HepG2 (cell line): ENCODE results near the gene PCYT2. TPM values are rescaled to one million over a fixed set of nuclear protein-coding genes. Genes with fewer than 3 reads are reported as not detected.

Experiments
- CC2D1A ChIP-seq: sonication (generic); formaldehyde crosslinking; IDR thresholded peaks from 2 replicates; pipeline ENCODE4 v1.8.1; 2023; ENCODE audit warnings: mild to moderate bottlenecking, missing genetic modification reagents
- CENPX ChIP-seq: sonication (generic); formaldehyde crosslinking; IDR thresholded peaks from 2 replicates; pipeline ENCODE4 v1.9.0; 2021; ENCODE audit warnings: mild to moderate bottlenecking, missing genetic modification reagents, moderate library complexity
- GATA4 ChIP-seq: sonication (generic); IDR thresholded peaks from 2 replicates; pipeline ENCODE4 v1.6.1; 2016; ENCODE audit warnings: antibody characterized with exemption, low read depth, borderline replicate concordance
- HNRNPK ChIP-seq: fragments of 200-400 bp; formaldehyde crosslinking; IDR thresholded peaks from 2 replicates; pipeline ENCODE4 v1.6.1; 2018; ENCODE audit warnings: low read length, low read depth, moderate library complexity, mild to moderate bottlenecking; ENCODE audit not compliant: poor library complexity, severe bottlenecking
- JDP2 ChIP-seq: sonication (generic); formaldehyde crosslinking; IDR thresholded peaks from 2 replicates; pipeline ENCODE4 v1.8.1; 2022; ENCODE audit warnings: missing genetic modification reagents, borderline replicate concordance
- KMT2B ChIP-seq: IDR thresholded peaks from 2 replicates; pipeline ENCODE4 v1.6.1; 2016; ENCODE audit warnings: missing genetic modification reagents, missing compliant biosample characterization
- NFIC ChIP-seq: IDR thresholded peaks from 2 replicates; pipeline ENCODE4 v1.6.1; 2012; ENCODE audit warnings: mild to moderate bottlenecking, low read length, inconsistent platforms
- NR2F6 ChIP-seq, 2 experiments: IDR thresholded peaks; 2 replicates each; pipeline ENCODE4 v1.6.1; 2016; ENCODE audit warnings: antibody characterized with exemption in 1 of 2, mild to moderate bottlenecking in 1 of 2
- PAWR ChIP-seq: sonication (generic); formaldehyde crosslinking; IDR thresholded peaks from 2 replicates; pipeline ENCODE4 v1.4.0; 2020; ENCODE audit warnings: missing genetic modification reagents, mild to moderate bottlenecking, borderline replicate concordance
- RARA ChIP-seq: IDR thresholded peaks from 2 replicates; pipeline ENCODE4 v1.6.1; 2016; ENCODE audit warnings: missing genetic modification reagents, missing compliant biosample characterization
- RBM22 ChIP-seq: fragments of 200-400 bp; formaldehyde crosslinking; optimal IDR thresholded peaks from 2 replicates; pipeline ENCODE3; 2017; ENCODE audit warnings: mild to moderate bottlenecking, low read length, moderate library complexity
- SNAI1 ChIP-seq: sonication (generic); formaldehyde crosslinking; IDR thresholded peaks from 2 replicates; pipeline ENCODE4 v1.5.0; 2020; ENCODE audit warnings: mild to moderate bottlenecking, missing genetic modification reagents, borderline replicate concordance
- SUZ12 ChIP-seq: fragments of 150-350 bp; IDR thresholded peaks from 2 replicates; pipeline ENCODE4 v1.6.1; 2014; ENCODE audit warnings: low read depth, low read length
- ZFP90 ChIP-seq: sonication (generic); formaldehyde crosslinking; IDR thresholded peaks from 2 replicates; pipeline ENCODE4 v1.8.0; 2022; ENCODE audit warnings: missing genetic modification reagents, mild to moderate bottlenecking, inconsistent platforms, borderline replicate concordance
- ZNF468 ChIP-seq: sonication (generic); formaldehyde crosslinking; IDR thresholded peaks from 2 replicates; pipeline ENCODE4 v1.8.0; 2022; ENCODE audit warnings: mild to moderate bottlenecking, moderate library complexity, missing genetic modification reagents
- ZNF749 ChIP-seq: sonication (generic); formaldehyde crosslinking; IDR thresholded peaks from 2 replicates; pipeline ENCODE4 v1.8.0; 2022; ENCODE audit warnings: mild to moderate bottlenecking, missing genetic modification reagents, moderate library complexity, borderline replicate concordance
- ZNF776 ChIP-seq: sonication (generic); formaldehyde crosslinking; IDR thresholded peaks from 2 replicates; pipeline ENCODE4 v1.4.0; 2020; ENCODE audit warnings: mild to moderate bottlenecking, missing genetic modification reagents
- ZNF777 ChIP-seq: sonication (generic); formaldehyde crosslinking; IDR thresholded peaks from 2 replicates; pipeline ENCODE4 v1.4.0; 2020; ENCODE audit warnings: missing genetic modification reagents
- ZSCAN21 ChIP-seq: sonication (generic); formaldehyde crosslinking; IDR thresholded peaks from 2 replicates; pipeline ENCODE4 v1.8.0; 2022; ENCODE audit warnings: mild to moderate bottlenecking, missing genetic modification reagents, moderate library complexity, borderline replicate concordance
- polyA plus RNA-seq, 8 experiments: library from polyadenylated mRNA; depleted of rRNA in 3 of 8; stranded (reverse) in 7 of 8; unstranded in 1 of 8; fragments of >200 nt; fragmentation: Illumina TruSeq in 4 of 8; extraction: Trizol in 4 of 8; gene quantifications; 2 replicates each; pipeline versions ENCODE4 v1.2.1 to v1.2.3, GENCODE V29; 2011 to 2016; ENCODE audit warnings: low read depth in 4 of 8, missing spikeins in 1 of 8, mixed read lengths in 1 of 8; ENCODE audit not compliant: insufficient read depth in 1 of 8
- total RNA-seq, 5 experiments: library from RNA; depleted of rRNA; stranded (reverse); fragments of >200 nt; fragmentation: Illumina TruSeq; extraction: Trizol; gene quantifications; 2 replicates each; pipeline ENCODE4 v1.2.3, GENCODE V29; 2016; ENCODE audit warnings: low read depth in 1 of 5
- TF ChIP-seq, protein P1 (sequence below): sonication (generic); formaldehyde crosslinking; IDR thresholded peaks from 2 replicates; pipeline ENCODE4 v1.4.0; 2020; ENCODE audit warnings: missing genetic modification reagents
- TF ChIP-seq, protein P2 (sequence below): sonication (generic); formaldehyde crosslinking; IDR thresholded peaks from 2 replicates; pipeline ENCODE4 v1.4.0; 2020; ENCODE audit warnings: mild to moderate bottlenecking, missing genetic modification reagents
- TF ChIP-seq, protein P3 (sequence below): sonication (generic); formaldehyde crosslinking; IDR thresholded peaks from 2 replicates; pipeline ENCODE4 v1.5.1; 2020; ENCODE audit warnings: mild to moderate bottlenecking, moderate library complexity, missing genetic modification reagents

The PCYT2 gene
- total and polyA plus RNA-seq, 2 of the 13 experiments (the other 11 are each of a cell fraction or from before 2014, with no cell fraction given): 147 to 297 TPM

DNA sequence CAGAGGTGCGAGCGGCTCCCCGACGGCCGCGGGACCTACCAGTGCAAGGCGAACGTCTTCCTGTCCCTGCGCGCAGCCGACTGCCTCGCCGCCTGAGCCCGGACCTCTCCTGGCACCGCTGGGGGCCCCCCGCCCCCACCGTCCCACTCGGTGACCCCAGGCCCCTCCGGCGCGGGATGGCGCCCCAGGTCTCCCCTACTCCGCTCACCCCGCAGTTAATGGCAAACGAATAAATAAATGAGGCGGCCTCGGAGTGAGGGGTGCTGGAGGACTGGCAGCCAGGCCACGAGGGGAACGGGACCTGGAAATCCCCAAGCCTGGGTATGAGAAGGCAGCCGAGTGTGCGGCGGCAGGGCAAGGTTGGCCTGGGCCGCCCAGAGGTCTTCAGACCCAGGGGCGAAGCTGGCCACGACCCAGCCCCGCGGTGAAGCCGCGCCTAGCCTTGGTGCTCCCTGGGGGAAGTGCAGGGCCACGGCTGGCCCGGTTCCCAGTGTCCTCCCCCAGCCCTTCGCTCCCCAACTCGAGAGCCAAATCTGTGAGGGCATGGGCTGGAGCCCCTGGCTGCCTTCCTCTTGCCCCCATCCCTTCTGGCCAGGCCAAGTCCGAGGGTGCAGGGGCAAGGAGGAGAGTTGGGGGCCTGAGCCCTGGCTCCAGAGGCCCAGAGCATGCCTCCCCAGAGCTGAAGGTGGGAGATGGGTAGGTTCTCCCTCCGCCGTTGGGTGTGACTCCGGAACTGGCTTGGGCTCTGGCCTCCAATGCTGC lies 8.4 kb downstream of the PCYT2 start (continued):
- TF ChIP-seq ZNF777 (no peak; the same call in 1 of the 2 replicates), KMT2B (CRISPR knock-in tag) (no peak), CENPX (no peak), NR2F6 (IDR thresholded peaks at IDR 0.05) (no peak), NR2F6 (CRISPR knock-in tag; IDR thresholded peaks at IDR 0.05) (peak; percentile 22; the same call in 1 of the 2 replicates), PAWR (CRISPR knock-in tag) (no peak), SUZ12 (no peak), ZNF468 (CRISPR knock-in tag) (no peak), NFIC (no peak), SNAI1 (CRISPR knock-in tag) (no peak), ZNF749 (CRISPR knock-in tag) (0 out of 2 replicates have a peak, but pooled peaks have one; percentile 31), HNRNPK (peak; percentile 5), ZFP90 (CRISPR knock-in tag) (peak; percentile 76; the same call in 1 of the 2 replicates), JDP2 (CRISPR knock-in tag) (no peak), RARA (no peak), GATA4 (0 out of 2 replicates have a peak, but pooled peaks have one; percentile 19), RBM22 (peak; percentile 14), ZNF776 (CRISPR knock-in tag) (no peak), CC2D1A (CRISPR knock-in tag) (no peak), ZSCAN21 (CRISPR knock-in tag) (0 out of 2 replicates have a peak, but pooled peaks have one; percentile 42)
- TF ChIP-seq, protein P1, sequence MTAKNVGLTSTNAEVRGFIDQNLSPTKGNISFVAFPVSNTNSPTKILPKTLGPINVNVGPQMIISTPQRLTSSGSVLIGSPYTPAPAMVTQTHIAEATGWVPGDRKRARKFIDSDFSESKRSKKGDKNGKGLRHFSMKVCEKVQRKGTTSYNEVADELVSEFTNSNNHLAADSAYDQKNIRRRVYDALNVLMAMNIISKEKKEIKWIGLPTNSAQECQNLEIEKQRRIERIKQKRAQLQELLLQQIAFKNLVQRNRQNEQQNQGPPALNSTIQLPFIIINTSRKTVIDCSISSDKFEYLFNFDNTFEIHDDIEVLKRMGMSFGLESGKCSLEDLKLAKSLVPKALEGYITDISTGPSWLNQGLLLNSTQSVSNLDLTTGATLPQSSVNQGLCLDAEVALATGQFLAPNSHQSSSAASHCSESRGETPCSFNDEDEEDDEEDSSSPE (CRISPR knock-in tag): no peak
- TF ChIP-seq, protein P2, sequence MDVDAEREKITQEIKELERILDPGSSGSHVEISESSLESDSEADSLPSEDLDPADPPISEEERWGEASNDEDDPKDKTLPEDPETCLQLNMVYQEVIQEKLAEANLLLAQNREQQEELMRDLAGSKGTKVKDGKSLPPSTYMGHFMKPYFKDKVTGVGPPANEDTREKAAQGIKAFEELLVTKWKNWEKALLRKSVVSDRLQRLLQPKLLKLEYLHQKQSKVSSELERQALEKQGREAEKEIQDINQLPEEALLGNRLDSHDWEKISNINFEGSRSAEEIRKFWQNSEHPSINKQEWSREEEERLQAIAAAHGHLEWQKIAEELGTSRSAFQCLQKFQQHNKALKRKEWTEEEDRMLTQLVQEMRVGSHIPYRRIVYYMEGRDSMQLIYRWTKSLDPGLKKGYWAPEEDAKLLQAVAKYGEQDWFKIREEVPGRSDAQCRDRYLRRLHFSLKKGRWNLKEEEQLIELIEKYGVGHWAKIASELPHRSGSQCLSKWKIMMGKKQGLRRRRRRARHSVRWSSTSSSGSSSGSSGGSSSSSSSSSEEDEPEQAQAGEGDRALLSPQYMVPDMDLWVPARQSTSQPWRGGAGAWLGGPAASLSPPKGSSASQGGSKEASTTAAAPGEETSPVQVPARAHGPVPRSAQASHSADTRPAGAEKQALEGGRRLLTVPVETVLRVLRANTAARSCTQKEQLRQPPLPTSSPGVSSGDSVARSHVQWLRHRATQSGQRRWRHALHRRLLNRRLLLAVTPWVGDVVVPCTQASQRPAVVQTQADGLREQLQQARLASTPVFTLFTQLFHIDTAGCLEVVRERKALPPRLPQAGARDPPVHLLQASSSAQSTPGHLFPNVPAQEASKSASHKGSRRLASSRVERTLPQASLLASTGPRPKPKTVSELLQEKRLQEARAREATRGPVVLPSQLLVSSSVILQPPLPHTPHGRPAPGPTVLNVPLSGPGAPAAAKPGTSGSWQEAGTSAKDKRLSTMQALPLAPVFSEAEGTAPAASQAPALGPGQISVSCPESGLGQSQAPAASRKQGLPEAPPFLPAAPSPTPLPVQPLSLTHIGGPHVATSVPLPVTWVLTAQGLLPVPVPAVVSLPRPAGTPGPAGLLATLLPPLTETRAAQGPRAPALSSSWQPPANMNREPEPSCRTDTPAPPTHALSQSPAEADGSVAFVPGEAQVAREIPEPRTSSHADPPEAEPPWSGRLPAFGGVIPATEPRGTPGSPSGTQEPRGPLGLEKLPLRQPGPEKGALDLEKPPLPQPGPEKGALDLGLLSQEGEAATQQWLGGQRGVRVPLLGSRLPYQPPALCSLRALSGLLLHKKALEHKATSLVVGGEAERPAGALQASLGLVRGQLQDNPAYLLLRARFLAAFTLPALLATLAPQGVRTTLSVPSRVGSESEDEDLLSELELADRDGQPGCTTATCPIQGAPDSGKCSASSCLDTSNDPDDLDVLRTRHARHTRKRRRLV: no peak
- TF ChIP-seq, protein P3, sequence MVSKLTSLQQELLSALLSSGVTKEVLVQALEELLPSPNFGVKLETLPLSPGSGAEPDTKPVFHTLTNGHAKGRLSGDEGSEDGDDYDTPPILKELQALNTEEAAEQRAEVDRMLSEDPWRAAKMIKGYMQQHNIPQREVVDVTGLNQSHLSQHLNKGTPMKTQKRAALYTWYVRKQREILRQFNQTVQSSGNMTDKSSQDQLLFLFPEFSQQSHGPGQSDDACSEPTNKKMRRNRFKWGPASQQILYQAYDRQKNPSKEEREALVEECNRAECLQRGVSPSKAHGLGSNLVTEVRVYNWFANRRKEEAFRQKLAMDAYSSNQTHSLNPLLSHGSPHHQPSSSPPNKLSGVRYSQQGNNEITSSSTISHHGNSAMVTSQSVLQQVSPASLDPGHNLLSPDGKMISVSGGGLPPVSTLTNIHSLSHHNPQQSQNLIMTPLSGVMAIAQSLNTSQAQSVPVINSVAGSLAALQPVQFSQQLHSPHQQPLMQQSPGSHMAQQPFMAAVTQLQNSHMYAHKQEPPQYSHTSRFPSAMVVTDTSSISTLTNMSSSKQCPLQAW (CRISPR knock-in tag): peak; percentile 69
